SK-N-SH treated with all-trans-retinoic acid at 6 μM for 48 hours (cell line): Measurements from ENCODE around the gene HARS1.
A peak's percentile ranks its signal among the peaks of the same experiment; 100 is the strongest.
"Not testable (repeated sequence)": the region's sequence is repeated elsewhere in the genome, so short reads cannot be mapped to it uniquely, and the experiment has no call there.

Experiments used
- ATAC-seq: fragments of 200-7000 bp; cut with Tn5 transposase; 3 replicates; pipeline ENCODE4 v1.9.1; 2020; ENCODE audit warnings: mild to moderate bottlenecking, moderate library complexity
- ARNTL ChIP-seq: fragments of 450-650 bp; formaldehyde crosslinking; IDR thresholded peaks from 2 replicates; pipeline ENCODE4 v1.5.0; 2020; ENCODE audit warnings: low read depth, mild to moderate bottlenecking, moderate library complexity, borderline replicate concordance
- BACH2 ChIP-seq: fragments of 250-450 bp; sonication (Bioruptor Pico); IDR thresholded peaks from 2 replicates; pipeline ENCODE4 v1.9.0; 2021; ENCODE audit warnings: mild to moderate bottlenecking, borderline replicate concordance
- CREB5 ChIP-seq: fragments of 250-450 bp; sonication (Bioruptor Pico); IDR thresholded peaks from 2 replicates; pipeline ENCODE4 v1.5.1; 2020; ENCODE audit warnings: low read depth, mild to moderate bottlenecking, moderate library complexity
- CSDC2 ChIP-seq: fragments of 250-450 bp; sonication (Bioruptor Pico); IDR thresholded peaks from 2 replicates; pipeline ENCODE4 v1.5.0; 2020; ENCODE audit warnings: mild to moderate bottlenecking, moderate library complexity
- CSRNP3 ChIP-seq: fragments of 250-450 bp; sonication (Bioruptor Pico); IDR thresholded peaks from 2 replicates; pipeline ENCODE4 v1.5.1; 2021; ENCODE audit warnings: mild to moderate bottlenecking, moderate library complexity
- ESRRG ChIP-seq: fragments of 250-450 bp; sonication (Bioruptor Pico); IDR thresholded peaks from 2 replicates; pipeline ENCODE4 v1.6.1; 2021; ENCODE audit warnings: mild to moderate bottlenecking
- GLIS3 ChIP-seq: fragments of 250-450 bp; sonication (Bioruptor Pico); IDR thresholded peaks from 2 replicates; pipeline ENCODE4 v1.5.0; 2020; ENCODE audit warnings: mild to moderate bottlenecking, moderate library complexity
- PPARA ChIP-seq: fragments of 250-450 bp; sonication (Bioruptor Pico); IDR thresholded peaks from 2 replicates; pipeline ENCODE4 v1.5.0; 2020; ENCODE audit warnings: mild to moderate bottlenecking, borderline replicate concordance
- RARB ChIP-seq: fragments of 250-450 bp; sonication (Bioruptor Pico); IDR thresholded peaks from 2 replicates; pipeline ENCODE4 v1.8.0; 2021; ENCODE audit warnings: mild to moderate bottlenecking, moderate library complexity
- SNAI2 ChIP-seq: fragments of 250-450 bp; sonication (Bioruptor Pico); IDR thresholded peaks from 2 replicates; pipeline ENCODE4 v1.5.0; 2020; ENCODE audit warnings: mild to moderate bottlenecking, moderate library complexity
- TCF4 ChIP-seq: fragments of 250-450 bp; sonication (Bioruptor Pico); IDR thresholded peaks from 2 replicates; pipeline ENCODE4 v1.8.0; 2021; ENCODE audit warnings: mild to moderate bottlenecking, moderate library complexity, borderline replicate concordance
- TOX ChIP-seq: fragments of 250-450 bp; sonication (Bioruptor Pico); IDR thresholded peaks from 2 replicates; pipeline ENCODE4 v1.8.0; 2021; ENCODE audit warnings: mild to moderate bottlenecking, moderate library complexity, borderline replicate concordance
- TSHZ2 ChIP-seq: fragments of 250-450 bp; sonication (Bioruptor Pico); IDR thresholded peaks from 2 replicates; pipeline ENCODE4 v1.5.0; 2020; ENCODE audit warnings: mild to moderate bottlenecking, moderate library complexity
- ZC3H10 ChIP-seq: fragments of 250-450 bp; sonication (Bioruptor Pico); IDR thresholded peaks from 2 replicates; pipeline ENCODE4 v1.5.1; 2021; ENCODE audit warnings: mild to moderate bottlenecking, moderate library complexity
- ZFP3 ChIP-seq: fragments of 250-450 bp; sonication (Bioruptor Pico); IDR thresholded peaks from 2 replicates; pipeline ENCODE4 v1.5.0; 2020; ENCODE audit warnings: mild to moderate bottlenecking, moderate library complexity
- ZFP30 ChIP-seq: fragments of 450-650 bp; formaldehyde crosslinking; IDR thresholded peaks from 2 replicates; pipeline ENCODE4 v1.5.0; 2022; ENCODE audit warnings: mild to moderate bottlenecking, moderate library complexity
- ZNF565 ChIP-seq: fragments of 450-650 bp; formaldehyde crosslinking; conservative IDR thresholded peaks from 2 replicates; pipeline ENCODE4 v1.5.0; 2020; ENCODE audit warnings: low read depth, mild to moderate bottlenecking, moderate library complexity
- ZNF70 ChIP-seq: fragments of 450-650 bp; formaldehyde crosslinking; IDR thresholded peaks from 2 replicates; pipeline ENCODE4 v1.5.0; 2020; ENCODE audit warnings: mild to moderate bottlenecking, moderate library complexity
- ZNF8 ChIP-seq: fragments of 450-650 bp; formaldehyde crosslinking; IDR thresholded peaks from 2 replicates; pipeline ENCODE4 v1.5.0; 2020; ENCODE audit warnings: mild to moderate bottlenecking, moderate library complexity
- TF ChIP-seq, protein P1 (sequence below): fragments of 250-450 bp; sonication (Bioruptor Pico); IDR thresholded peaks from 2 replicates; pipeline ENCODE4 v1.8.0; 2021; ENCODE audit warnings: low read depth, mild to moderate bottlenecking, moderate library complexity, borderline replicate concordance

Gene HARS1

DNA sequence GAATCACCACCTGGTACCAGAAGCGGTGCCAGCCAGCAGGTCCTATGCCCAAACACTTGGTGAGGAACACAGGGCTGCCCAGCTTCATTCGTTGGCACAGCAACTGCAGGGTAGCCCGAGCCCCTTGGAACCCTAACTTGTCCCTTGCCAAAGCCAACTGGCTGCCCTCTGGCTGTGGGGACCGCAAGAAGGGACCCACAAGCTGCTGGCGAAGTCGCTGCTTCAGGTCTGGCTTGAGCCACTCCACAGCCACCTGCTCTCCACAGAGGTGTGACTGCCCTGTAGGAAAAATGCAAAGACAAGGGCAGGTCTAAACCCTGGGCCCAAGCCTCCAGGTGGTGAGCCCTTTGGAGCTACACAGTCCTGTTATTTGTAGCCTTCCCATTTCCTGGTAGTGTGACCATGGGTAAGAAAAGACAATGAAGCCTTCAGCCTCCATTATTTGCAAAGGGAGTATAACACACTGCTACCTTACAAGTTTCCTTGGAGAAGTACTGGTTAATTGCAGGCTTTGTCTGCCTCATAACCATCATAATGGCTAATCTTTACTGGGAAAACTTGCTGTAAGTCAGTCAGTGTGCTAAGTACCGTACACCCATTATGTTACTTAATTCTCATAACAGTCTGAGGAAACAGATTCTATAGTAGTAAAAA is 19.6 kb downstream of the HARS1 start (continued):
- TF ChIP-seq CREB5 (CRISPR knock-in tag) (no peak), TOX (no peak), ESRRG (CRISPR knock-in tag) (no peak), ZFP3 (CRISPR knock-in tag) (no peak)
- TF ChIP-seq, all 23 proteins: peak for 0

GRCh38 chr5:140671035-140671434 is 20.1 kb downstream of the HARS1 start:
- not testable (repeated sequence) for ATAC-seq

- peak; percentile 99 for ATAC-seq
- no peak for TF ChIP-seq ZFP3 (CRISPR knock-in tag)
- TF ChIP-seq ZNF8 (CRISPR knock-in tag), result no peak
- TF ChIP-seq, protein P1, sequence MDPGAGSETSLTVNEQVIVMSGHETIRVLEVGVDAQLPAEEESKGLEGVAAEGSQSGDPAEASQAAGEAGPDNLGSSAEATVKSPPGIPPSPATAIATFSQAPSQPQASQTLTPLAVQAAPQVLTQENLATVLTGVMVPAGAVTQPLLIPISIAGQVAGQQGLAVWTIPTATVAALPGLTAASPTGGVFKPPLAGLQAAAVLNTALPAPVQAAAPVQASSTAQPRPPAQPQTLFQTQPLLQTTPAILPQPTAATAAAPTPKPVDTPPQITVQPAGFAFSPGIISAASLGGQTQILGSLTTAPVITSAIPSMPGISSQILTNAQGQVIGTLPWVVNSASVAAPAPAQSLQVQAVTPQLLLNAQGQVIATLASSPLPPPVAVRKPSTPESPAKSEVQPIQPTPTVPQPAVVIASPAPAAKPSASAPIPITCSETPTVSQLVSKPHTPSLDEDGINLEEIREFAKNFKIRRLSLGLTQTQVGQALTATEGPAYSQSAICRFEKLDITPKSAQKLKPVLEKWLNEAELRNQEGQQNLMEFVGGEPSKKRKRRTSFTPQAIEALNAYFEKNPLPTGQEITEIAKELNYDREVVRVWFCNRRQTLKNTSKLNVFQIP (CRISPR knock-in tag), result no peak
- no peak for TF ChIP-seq RARB (CRISPR knock-in tag)
- no peak for TF ChIP-seq ARNTL (CRISPR knock-in tag)
- TF ChIP-seq ZNF565 (CRISPR knock-in tag), result no peak
These were observed 26.6 kb downstream of the HARS1 start, which contains the start of gene WDR55 for GRCh38 chr5:140664359-140665119. TSS of gene WDR55 (plus strand) at chr5:140664904. CDS start at chr5:140664913, 9 bp downstream.

GRCh38 chr5:140664030-140664358 is 27.2 kb downstream of the HARS1 start:
- TF ChIP-seq CREB5 (CRISPR knock-in tag) (no peak), GLIS3 (CRISPR knock-in tag) (no peak), ZC3H10 (CRISPR knock-in tag) (no peak), ZNF70 (no peak), CSDC2 (no peak), SNAI2 (CRISPR knock-in tag) (no peak), RARB (CRISPR knock-in tag) (no peak), BACH2 (CRISPR knock-in tag) (no peak), CSRNP3 (CRISPR knock-in tag) (no peak), ZFP3 (CRISPR knock-in tag) (no peak), ARNTL (CRISPR knock-in tag) (no peak), ZNF565 (CRISPR knock-in tag) (no peak), ZFP30 (no peak), ESRRG (CRISPR knock-in tag) (no peak), TOX (no peak), TSHZ2 (no peak), PPARA (CRISPR knock-in tag) (no peak), TCF4 (CRISPR knock-in tag) (no peak)
- ATAC-seq, result no peak

GRCh38 chr5:140660371-140660770 is 30.8 kb downstream of the HARS1 start:
- ATAC-seq, result not testable (repeated sequence)
